RWPE1 (cell line): ENCODE results near the gene WHAMM.
"Not testable (repeated sequence)": the region's sequence is repeated elsewhere in the genome, so short reads cannot be mapped to it uniquely, and the experiment has no call there.

Experiments
- CTCF ChIA-PET: fragments of 350-600 bp; sonication (Branson Sonifier 250); formaldehyde crosslinking; extraction: SDS; loops from one replicate; lab custom pipeline; 2021; lab: Yijun Ruan, JAX
- POLR2A ChIA-PET: fragments of 400-600 bp; formaldehyde crosslinking; extraction: SDS; loops from one replicate; lab custom pipeline; 2020; ENCODE audit warnings: antibody characterized with exemption; ENCODE audit not compliant: low non-redundant PET; lab: Yijun Ruan, JAX
- DNase-seq: peaks from one replicate; pipeline ENCODE4 v3.0.0; 2012; ENCODE audit warnings: low spot score
- H3K27ac ChIP-seq: fragments of 450-650 bp; 2 replicates; pipeline ENCODE4 v1.5.1; 2017
- TF ChIP-seq, protein P1 (sequence below): fragments of 450-650 bp; conservative IDR thresholded peaks from 2 replicates; pipeline ENCODE4 v1.5.1; 2017; ENCODE audit warnings: low read depth, mild to moderate bottlenecking

The WHAMM gene

DNA sequence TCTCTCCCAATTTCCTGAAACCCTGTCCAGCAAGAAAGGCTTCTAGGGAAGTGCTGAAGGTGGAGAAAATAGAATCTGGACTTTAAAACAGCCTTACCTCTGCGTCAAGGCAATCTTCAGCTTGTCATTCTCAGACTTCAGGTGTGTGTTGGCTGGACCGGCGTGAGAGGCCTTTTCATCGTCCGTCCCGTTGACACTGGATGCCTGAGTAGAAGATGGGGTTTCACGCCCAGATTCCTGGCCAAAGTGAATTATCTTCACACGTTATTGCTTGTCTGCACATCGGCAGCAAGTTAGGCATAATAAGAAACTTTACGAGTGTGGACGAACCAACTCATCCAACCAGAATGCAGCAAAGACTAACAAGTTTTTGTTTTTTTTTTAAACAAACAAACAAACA, 49.5 kb downstream of the WHAMM start:
- POLR2A ChIA-PET: no interaction called here
- CTCF ChIA-PET: no interaction called here
- no peak overlapping the region for H3K27ac ChIP-seq
- DNase-seq: no peak
- TF ChIP-seq, protein P1, sequence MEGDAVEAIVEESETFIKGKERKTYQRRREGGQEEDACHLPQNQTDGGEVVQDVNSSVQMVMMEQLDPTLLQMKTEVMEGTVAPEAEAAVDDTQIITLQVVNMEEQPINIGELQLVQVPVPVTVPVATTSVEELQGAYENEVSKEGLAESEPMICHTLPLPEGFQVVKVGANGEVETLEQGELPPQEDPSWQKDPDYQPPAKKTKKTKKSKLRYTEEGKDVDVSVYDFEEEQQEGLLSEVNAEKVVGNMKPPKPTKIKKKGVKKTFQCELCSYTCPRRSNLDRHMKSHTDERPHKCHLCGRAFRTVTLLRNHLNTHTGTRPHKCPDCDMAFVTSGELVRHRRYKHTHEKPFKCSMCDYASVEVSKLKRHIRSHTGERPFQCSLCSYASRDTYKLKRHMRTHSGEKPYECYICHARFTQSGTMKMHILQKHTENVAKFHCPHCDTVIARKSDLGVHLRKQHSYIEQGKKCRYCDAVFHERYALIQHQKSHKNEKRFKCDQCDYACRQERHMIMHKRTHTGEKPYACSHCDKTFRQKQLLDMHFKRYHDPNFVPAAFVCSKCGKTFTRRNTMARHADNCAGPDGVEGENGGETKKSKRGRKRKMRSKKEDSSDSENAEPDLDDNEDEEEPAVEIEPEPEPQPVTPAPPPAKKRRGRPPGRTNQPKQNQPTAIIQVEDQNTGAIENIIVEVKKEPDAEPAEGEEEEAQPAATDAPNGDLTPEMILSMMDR: no peak

DNA sequence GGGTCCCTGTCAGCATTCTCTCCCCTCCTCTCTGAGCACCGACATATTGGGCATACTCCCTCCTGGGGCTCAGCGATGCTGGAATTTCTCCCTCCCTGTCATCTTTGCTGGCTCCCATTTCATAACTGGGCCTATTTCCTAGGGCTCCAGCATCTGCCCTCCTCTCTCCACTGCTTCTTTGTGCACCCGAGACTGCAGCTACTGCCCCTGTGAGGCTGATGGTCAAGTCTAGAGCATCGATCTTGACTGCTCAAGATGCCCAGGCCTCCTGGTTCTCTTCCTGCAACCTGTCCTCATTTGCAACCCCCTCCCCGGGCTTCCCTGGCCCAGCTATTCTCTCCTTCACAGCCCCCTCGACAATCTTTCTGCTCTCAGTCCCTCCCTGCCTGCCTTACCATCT, 53.5 kb downstream of the WHAMM start:
- ChIA-PET POLR2A (no interaction called here), CTCF (interaction anchor here (0.6 kb wide), 1 partner anchor 28 kb away, joined by 4 read pairs; no protein-coding TSS in a partner anchor)
- TF ChIP-seq, protein P1: no peak
- no peak overlapping the region for H3K27ac ChIP-seq
- DNase-seq: no peak

GRCh38 chr15:82864967-82865366, 55.5 kb downstream of the WHAMM start:
- POLR2A ChIA-PET: no interaction called here
- H3K27ac ChIP-seq: no peak overlapping the region
- CTCF ChIA-PET: no interaction called here
- DNase-seq: no peak
- TF ChIP-seq, protein P1: no peak

GRCh38 chr15:82865581-82865980, 56.2 kb downstream of the WHAMM start:
- POLR2A ChIA-PET, DNase-seq, H3K27ac ChIP-seq, CTCF ChIA-PET: not testable (repeated sequence)

DNA sequence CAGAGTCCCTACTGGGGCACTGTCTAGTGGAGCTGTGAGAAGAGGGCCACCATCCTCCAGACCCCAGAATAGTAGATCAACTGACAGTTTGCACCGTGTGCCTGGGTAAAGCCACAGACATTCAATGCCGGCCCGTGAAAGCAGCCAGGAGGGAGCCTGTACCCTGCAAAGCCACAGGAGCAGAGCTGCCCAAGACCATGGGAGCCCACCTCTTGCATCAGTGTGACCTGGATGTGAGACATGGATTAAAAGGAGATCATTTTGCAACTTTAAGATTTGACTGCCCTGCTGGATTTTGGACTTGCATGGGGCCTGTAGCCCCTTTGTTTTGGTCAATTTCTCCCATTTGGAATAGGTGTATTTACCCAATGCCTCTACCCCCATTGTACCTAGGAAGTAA, 56.6 kb downstream of the WHAMM start:
- DNase-seq, H3K27ac ChIP-seq, POLR2A ChIA-PET: not testable (repeated sequence)
- CTCF ChIA-PET: interaction anchor here (0.6 kb wide), 1 partner anchor 293 kb away, joined by 7 read pairs; no protein-coding TSS in a partner anchor

DNA sequence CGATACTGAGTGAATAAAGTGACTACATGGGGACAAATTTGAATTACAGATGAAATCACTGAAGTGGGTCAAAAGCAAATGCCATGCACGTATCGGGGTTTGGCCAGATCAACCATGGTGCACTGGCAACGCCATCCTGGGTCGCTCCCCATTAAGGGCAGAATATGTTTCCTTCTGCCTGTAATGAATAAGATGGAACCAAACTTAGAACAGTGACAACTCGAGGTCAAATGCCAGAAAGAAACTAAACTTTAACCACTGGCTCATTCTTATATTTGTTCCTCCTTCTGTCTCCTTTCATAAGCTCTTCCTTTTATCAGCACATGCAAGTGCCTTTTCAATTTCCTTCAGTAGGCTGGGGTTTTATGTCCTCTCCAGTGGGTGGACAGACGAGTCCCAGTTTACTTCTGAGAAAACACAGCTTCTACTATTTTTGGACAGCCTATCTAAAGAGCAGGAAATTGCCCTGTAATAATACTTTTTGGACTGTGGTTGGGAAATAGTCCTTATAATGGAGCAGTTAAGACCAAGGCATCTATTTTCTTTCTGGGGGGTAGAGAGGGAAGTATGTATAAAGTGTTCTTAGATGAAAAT, 61.4 kb downstream of the WHAMM start:
- POLR2A ChIA-PET: no interaction called here
- TF ChIP-seq, protein P1: no peak
- no peak overlapping the region for H3K27ac ChIP-seq
- DNase-seq: no peak
- CTCF ChIA-PET: interaction anchor here (0.7 kb wide), 1 partner anchor 10 kb away, joined by 3 read pairs; no protein-coding TSS in a partner anchor

- DNase-seq: no peak
- H3K27ac ChIP-seq: no peak overlapping the region
- ChIA-PET POLR2A (no interaction called here), CTCF (interaction anchor here (0.7 kb wide), 2 partner anchors 10 to 32 kb away, joined by 3 read pairs; no protein-coding TSS in a partner anchor)
- TF ChIP-seq, protein P1: no peak
Observed at GRCh38 chr15:82871358-82871757, 61.9 kb downstream of the WHAMM start.
